WTC11 (cell line): ENCODE data around the gene NRG3. TPM values are rescaled to one million over a fixed set of nuclear protein-coding genes. Genes with fewer than 3 reads are reported as not detected.

Source experiments
- ATAC-seq: fragments of 200-7000 bp; cut with Tn5 transposase; 2 replicates; pipeline ENCODE4 v1.10.0; 2021; ENCODE audit warnings: mild to moderate bottlenecking, moderate library complexity
- CTCF ChIA-PET: fragments of 300-600 bp; sonication (Branson Sonifier 250); formaldehyde crosslinking; loops from one replicate; lab custom pipeline; 2021; ENCODE audit warnings: antibody characterized with exemption; lab: Charles Lee
- POLR2A ChIA-PET: fragments of 350-600 bp; sonication (Branson Sonifier 250); formaldehyde crosslinking; loops from one replicate; lab custom pipeline; 2021; ENCODE audit warnings: antibody characterized with exemption; lab: Charles Lee
- DNase-seq: peaks from one replicate; pipeline ENCODE4 v3.0.0; 2021; ENCODE audit warnings: low spot score
- H3K27ac Mint-ChIP-seq: 2 replicates; pipeline ENCODE4 v1.8.0; 2021; ENCODE audit warnings: mixed read lengths
- H3K27me3 Mint-ChIP-seq: 2 replicates; pipeline ENCODE4 v1.8.0; 2021; ENCODE audit warnings: low read depth, mild to moderate bottlenecking, moderate library complexity, mixed read lengths
- H3K36me3 Mint-ChIP-seq: 2 replicates; pipeline ENCODE4 v1.8.0; 2021; ENCODE audit warnings: mixed read lengths
- H3K4me1 Mint-ChIP-seq: 2 replicates; pipeline ENCODE4 v1.8.0; 2022; ENCODE audit warnings: mixed read lengths
- H3K4me3 Mint-ChIP-seq: 2 replicates; pipeline ENCODE4 v1.8.0; 2021; ENCODE audit warnings: mild to moderate bottlenecking, moderate library complexity, mixed read lengths
- H3K9me3 Mint-ChIP-seq: 2 replicates; pipeline ENCODE4 v1.8.0; 2021; ENCODE audit warnings: mixed read lengths
- CBFB ChIP-seq: sonication (generic); formaldehyde crosslinking; IDR thresholded peaks from 2 replicates; pipeline ENCODE4 v1.8.1; 2022; ENCODE audit warnings: mild to moderate bottlenecking, low read depth, missing genetic modification reagents
- ELF4 ChIP-seq: sonication (generic); formaldehyde crosslinking; IDR thresholded peaks from 2 replicates; pipeline ENCODE4 v1.8.1; 2022; ENCODE audit warnings: low read depth, mild to moderate bottlenecking, moderate library complexity, missing genetic modification reagents
- FOXJ3 ChIP-seq: sonication (generic); formaldehyde crosslinking; IDR thresholded peaks from 2 replicates; pipeline ENCODE4 v1.9.0; 2021; ENCODE audit warnings: missing genetic modification reagents, mild to moderate bottlenecking, borderline replicate concordance
- FOXK1 ChIP-seq: sonication (generic); formaldehyde crosslinking; IDR thresholded peaks from 2 replicates; pipeline ENCODE4 v1.8.0; 2022; ENCODE audit warnings: mild to moderate bottlenecking, moderate library complexity, missing genetic modification reagents
- FOXP1 ChIP-seq: sonication (generic); formaldehyde crosslinking; IDR thresholded peaks from 2 replicates; pipeline ENCODE4 v1.8.0; 2022; ENCODE audit warnings: missing genetic modification reagents, mild to moderate bottlenecking, moderate library complexity, borderline replicate concordance
- JUN ChIP-seq: sonication (generic); formaldehyde crosslinking; IDR thresholded peaks from 2 replicates; pipeline ENCODE4 v1.8.0; 2023; ENCODE audit warnings: mild to moderate bottlenecking, missing genetic modification reagents
- MYBL2 ChIP-seq: sonication (generic); formaldehyde crosslinking; IDR thresholded peaks from 2 replicates; pipeline ENCODE4 v1.8.1; 2023; ENCODE audit warnings: mild to moderate bottlenecking, moderate library complexity, missing genetic modification reagents
- NFYB ChIP-seq: sonication (generic); formaldehyde crosslinking; conservative IDR thresholded peaks from 2 replicates; pipeline ENCODE4 v1.8.0; 2022; ENCODE audit warnings: low read depth, missing genetic modification reagents
- OVOL2 ChIP-seq: fragments of 250-450 bp; sonication (Bioruptor Pico); IDR thresholded peaks from 2 replicates; pipeline ENCODE4 v1.9.0; 2021; ENCODE audit warnings: mild to moderate bottlenecking, borderline replicate concordance
- PRRX2 ChIP-seq: fragments of 250-450 bp; sonication (Bioruptor Pico); IDR thresholded peaks from 2 replicates; pipeline ENCODE4 v1.8.0; 2021; ENCODE audit warnings: mild to moderate bottlenecking
- RELA ChIP-seq: sonication (generic); formaldehyde crosslinking; IDR thresholded peaks from 2 replicates; pipeline ENCODE4 v1.8.1; 2022; ENCODE audit warnings: missing genetic modification reagents, mild to moderate bottlenecking, borderline replicate concordance
- TEAD4 ChIP-seq: sonication (generic); formaldehyde crosslinking; IDR thresholded peaks from 2 replicates; pipeline ENCODE4 v1.8.0; 2022; ENCODE audit warnings: mild to moderate bottlenecking, missing genetic modification reagents
- TP53 ChIP-seq: sonication (generic); formaldehyde crosslinking; IDR thresholded peaks from 2 replicates; pipeline ENCODE4 v1.8.1; 2023; ENCODE audit warnings: mild to moderate bottlenecking, missing genetic modification reagents
- ZBTB21 ChIP-seq: sonication (generic); formaldehyde crosslinking; IDR thresholded peaks from 2 replicates; pipeline ENCODE4 v1.8.1; 2023; ENCODE audit warnings: mild to moderate bottlenecking, missing genetic modification reagents, borderline replicate concordance
- ZNF219 ChIP-seq: sonication (generic); formaldehyde crosslinking; IDR thresholded peaks from 2 replicates; pipeline ENCODE4 v1.8.0; 2023; ENCODE audit warnings: missing genetic modification reagents, mild to moderate bottlenecking, borderline replicate concordance
- ZNF263 ChIP-seq: sonication (generic); formaldehyde crosslinking; IDR thresholded peaks from 2 replicates; pipeline ENCODE4 v1.8.1; 2022; ENCODE audit warnings: low read depth, mild to moderate bottlenecking, moderate library complexity, missing genetic modification reagents
- total RNA-seq: library from RNA; stranded (reverse); gene quantifications from 3 replicates; pipeline ENCODE4 v1.2.3, GENCODE V29; 2021
- TF ChIP-seq, protein P1 (sequence below): sonication (generic); formaldehyde crosslinking; IDR thresholded peaks from 2 replicates; pipeline ENCODE4 v1.8.0; 2023; ENCODE audit warnings: missing genetic modification reagents, mild to moderate bottlenecking, borderline replicate concordance
- TF ChIP-seq, protein P2 (sequence below): fragments of 200-600 bp; IDR thresholded peaks from 2 replicates; pipeline ENCODE4 v1.8.0; 2022; ENCODE audit warnings: antibody characterized with exemption
- TF ChIP-seq, protein P3 (sequence below): fragments of 250-450 bp; sonication (Bioruptor Pico); IDR thresholded peaks from 2 replicates; pipeline ENCODE4 v1.9.0; 2021; ENCODE audit warnings: mild to moderate bottlenecking, borderline replicate concordance

The NRG3 gene
- total RNA-seq, 1 experiment from 2014 or later, result 7.0 TPM

DNA sequence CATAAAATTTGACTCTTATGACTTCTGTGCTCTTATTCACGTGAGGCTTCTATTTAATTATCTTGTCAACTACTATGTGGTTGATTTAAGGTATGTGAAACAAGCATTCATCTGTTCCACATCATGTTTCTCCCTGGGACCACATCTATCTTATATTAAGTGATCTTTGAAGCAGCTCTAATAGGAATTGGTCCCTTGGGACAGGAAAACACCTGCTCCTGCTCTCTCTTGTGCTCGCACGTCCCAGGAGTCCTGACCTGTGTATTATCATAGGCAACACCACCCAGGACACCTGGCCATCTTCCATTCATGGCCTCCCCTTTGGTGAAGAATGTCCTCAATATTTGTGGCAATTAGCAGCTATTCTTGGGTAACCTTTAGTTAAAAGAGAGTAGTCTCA is 269.2 kb downstream of the NRG3 start (continued):
- TF ChIP-seq, protein P1, sequence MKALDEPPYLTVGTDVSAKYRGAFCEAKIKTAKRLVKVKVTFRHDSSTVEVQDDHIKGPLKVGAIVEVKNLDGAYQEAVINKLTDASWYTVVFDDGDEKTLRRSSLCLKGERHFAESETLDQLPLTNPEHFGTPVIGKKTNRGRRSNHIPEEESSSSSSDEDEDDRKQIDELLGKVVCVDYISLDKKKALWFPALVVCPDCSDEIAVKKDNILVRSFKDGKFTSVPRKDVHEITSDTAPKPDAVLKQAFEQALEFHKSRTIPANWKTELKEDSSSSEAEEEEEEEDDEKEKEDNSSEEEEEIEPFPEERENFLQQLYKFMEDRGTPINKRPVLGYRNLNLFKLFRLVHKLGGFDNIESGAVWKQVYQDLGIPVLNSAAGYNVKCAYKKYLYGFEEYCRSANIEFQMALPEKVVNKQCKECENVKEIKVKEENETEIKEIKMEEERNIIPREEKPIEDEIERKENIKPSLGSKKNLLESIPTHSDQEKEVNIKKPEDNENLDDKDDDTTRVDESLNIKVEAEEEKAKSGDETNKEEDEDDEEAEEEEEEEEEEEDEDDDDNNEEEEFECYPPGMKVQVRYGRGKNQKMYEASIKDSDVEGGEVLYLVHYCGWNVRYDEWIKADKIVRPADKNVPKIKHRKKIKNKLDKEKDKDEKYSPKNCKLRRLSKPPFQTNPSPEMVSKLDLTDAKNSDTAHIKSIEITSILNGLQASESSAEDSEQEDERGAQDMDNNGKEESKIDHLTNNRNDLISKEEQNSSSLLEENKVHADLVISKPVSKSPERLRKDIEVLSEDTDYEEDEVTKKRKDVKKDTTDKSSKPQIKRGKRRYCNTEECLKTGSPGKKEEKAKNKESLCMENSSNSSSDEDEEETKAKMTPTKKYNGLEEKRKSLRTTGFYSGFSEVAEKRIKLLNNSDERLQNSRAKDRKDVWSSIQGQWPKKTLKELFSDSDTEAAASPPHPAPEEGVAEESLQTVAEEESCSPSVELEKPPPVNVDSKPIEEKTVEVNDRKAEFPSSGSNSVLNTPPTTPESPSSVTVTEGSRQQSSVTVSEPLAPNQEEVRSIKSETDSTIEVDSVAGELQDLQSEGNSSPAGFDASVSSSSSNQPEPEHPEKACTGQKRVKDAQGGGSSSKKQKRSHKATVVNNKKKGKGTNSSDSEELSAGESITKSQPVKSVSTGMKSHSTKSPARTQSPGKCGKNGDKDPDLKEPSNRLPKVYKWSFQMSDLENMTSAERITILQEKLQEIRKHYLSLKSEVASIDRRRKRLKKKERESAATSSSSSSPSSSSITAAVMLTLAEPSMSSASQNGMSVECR (CRISPR knock-in tag), result no peak
- TF ChIP-seq ZNF263 (CRISPR knock-in tag) (no peak), FOXP1 (no peak), FOXK1 (no peak), ZNF219 (CRISPR knock-in tag) (no peak), CBFB (no peak)

DNA sequence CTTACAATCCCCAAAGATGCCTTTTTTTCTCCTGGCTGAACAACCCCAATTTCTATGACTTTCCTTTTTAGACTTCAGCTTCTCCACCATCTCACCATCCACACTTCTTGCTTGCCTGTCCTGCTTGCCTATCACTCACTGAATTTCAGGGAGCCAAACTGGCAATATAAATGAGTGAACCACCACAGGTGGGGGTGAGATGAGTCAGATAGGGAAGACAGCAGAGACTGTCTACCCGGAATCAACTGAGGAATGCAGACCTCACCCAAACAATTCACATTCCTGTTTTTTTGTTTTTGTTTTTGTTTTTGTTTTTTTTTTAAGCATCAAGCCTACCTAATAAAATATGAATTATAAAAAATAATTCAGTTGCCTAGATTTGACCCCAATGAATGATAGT is 273.8 kb downstream of the NRG3 start:
- Mint-ChIP-seq H3K27ac (no peak overlapping the region), H3K4me3 (no peak overlapping the region)
- TF ChIP-seq TP53, result no peak
- TF ChIP-seq OVOL2 (CRISPR knock-in tag), result no peak
- no peak for TF ChIP-seq ELF4 (CRISPR knock-in tag)
- no peak for TF ChIP-seq PRRX2 (CRISPR knock-in tag)
- TF ChIP-seq TEAD4 (CRISPR knock-in tag), result no peak
- no peak for TF ChIP-seq JUN (CRISPR knock-in tag)
- TF ChIP-seq, protein P1 (CRISPR knock-in tag), result no peak
- TF ChIP-seq ZNF219 (CRISPR knock-in tag), result no peak
- no peak for TF ChIP-seq RELA (CRISPR knock-in tag)

DNA sequence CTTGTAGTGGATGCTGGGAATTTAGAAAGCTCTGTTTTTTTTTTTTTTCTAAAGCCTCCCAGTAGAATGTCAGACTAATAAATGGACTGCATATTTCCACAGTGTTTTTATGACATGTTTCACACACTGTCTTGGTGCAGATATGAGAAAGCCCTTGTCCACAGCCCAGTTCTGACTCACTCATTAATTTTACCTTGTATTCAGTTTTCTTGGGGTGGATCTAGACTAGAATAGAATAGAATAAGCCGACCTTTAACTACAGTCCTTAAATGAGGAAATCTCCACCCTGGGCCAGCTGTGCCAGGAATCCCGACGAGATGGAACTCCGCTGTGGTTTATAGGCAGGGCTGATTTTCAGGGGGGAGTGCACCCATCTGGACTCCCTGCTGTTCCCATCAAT is 274.7 kb downstream of the NRG3 start:
- Mint-ChIP-seq H3K9me3 (no peaks in the 10 kb centered on the region), H3K4me1 (peaks cover 27% of the 10 kb centered on the region), H3K27me3 (no peaks in the 10 kb centered on the region), H3K36me3 (no peaks in the 10 kb centered on the region), H3K27ac (no peak overlapping the region; the same call in 1 of the 2 replicates), H3K4me3 (no peak overlapping the region)
- ATAC-seq (peak; percentile 4; the same call in 1 of the 2 replicates), DNase-seq (no peak)
- ChIA-PET CTCF (interaction anchor here (0.6 to 2.1 kb wide), 33 partner anchors 10 to 1073 kb away, joined by 3 to 11 read pairs (median 4); no protein-coding TSS in a partner anchor), POLR2A (interaction anchor here (0.7 to 1.1 kb wide), 4 partner anchors 10 to 226 kb away, joined by 3 to 5 read pairs (median 4); no protein-coding TSS in a partner anchor)
- TF ChIP-seq NFYB (CRISPR knock-in tag), result no peak
- no peak for TF ChIP-seq ZBTB21
- TF ChIP-seq MYBL2 (CRISPR knock-in tag), result no peak
- TF ChIP-seq, protein P2, sequence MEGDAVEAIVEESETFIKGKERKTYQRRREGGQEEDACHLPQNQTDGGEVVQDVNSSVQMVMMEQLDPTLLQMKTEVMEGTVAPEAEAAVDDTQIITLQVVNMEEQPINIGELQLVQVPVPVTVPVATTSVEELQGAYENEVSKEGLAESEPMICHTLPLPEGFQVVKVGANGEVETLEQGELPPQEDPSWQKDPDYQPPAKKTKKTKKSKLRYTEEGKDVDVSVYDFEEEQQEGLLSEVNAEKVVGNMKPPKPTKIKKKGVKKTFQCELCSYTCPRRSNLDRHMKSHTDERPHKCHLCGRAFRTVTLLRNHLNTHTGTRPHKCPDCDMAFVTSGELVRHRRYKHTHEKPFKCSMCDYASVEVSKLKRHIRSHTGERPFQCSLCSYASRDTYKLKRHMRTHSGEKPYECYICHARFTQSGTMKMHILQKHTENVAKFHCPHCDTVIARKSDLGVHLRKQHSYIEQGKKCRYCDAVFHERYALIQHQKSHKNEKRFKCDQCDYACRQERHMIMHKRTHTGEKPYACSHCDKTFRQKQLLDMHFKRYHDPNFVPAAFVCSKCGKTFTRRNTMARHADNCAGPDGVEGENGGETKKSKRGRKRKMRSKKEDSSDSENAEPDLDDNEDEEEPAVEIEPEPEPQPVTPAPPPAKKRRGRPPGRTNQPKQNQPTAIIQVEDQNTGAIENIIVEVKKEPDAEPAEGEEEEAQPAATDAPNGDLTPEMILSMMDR, result no peak
- TF ChIP-seq, protein P3, sequence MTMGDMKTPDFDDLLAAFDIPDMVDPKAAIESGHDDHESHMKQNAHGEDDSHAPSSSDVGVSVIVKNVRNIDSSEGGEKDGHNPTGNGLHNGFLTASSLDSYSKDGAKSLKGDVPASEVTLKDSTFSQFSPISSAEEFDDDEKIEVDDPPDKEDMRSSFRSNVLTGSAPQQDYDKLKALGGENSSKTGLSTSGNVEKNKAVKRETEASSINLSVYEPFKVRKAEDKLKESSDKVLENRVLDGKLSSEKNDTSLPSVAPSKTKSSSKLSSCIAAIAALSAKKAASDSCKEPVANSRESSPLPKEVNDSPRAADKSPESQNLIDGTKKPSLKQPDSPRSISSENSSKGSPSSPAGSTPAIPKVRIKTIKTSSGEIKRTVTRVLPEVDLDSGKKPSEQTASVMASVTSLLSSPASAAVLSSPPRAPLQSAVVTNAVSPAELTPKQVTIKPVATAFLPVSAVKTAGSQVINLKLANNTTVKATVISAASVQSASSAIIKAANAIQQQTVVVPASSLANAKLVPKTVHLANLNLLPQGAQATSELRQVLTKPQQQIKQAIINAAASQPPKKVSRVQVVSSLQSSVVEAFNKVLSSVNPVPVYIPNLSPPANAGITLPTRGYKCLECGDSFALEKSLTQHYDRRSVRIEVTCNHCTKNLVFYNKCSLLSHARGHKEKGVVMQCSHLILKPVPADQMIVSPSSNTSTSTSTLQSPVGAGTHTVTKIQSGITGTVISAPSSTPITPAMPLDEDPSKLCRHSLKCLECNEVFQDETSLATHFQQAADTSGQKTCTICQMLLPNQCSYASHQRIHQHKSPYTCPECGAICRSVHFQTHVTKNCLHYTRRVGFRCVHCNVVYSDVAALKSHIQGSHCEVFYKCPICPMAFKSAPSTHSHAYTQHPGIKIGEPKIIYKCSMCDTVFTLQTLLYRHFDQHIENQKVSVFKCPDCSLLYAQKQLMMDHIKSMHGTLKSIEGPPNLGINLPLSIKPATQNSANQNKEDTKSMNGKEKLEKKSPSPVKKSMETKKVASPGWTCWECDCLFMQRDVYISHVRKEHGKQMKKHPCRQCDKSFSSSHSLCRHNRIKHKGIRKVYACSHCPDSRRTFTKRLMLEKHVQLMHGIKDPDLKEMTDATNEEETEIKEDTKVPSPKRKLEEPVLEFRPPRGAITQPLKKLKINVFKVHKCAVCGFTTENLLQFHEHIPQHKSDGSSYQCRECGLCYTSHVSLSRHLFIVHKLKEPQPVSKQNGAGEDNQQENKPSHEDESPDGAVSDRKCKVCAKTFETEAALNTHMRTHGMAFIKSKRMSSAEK (CRISPR knock-in tag), result no peak
- no peak for TF ChIP-seq FOXJ3

More for the DNA sequence above, 273.8 kb downstream of the NRG3 start:
- POLR2A ChIA-PET, result no interaction called here
- Mint-ChIP-seq H3K27me3 (no peaks in the 10 kb centered on the region), H3K36me3 (no peaks in the 10 kb centered on the region), H3K9me3 (no peaks in the 10 kb centered on the region), H3K4me1 (peaks cover 24% of the 10 kb centered on the region)
- no peak for DNase-seq
- ATAC-seq, result peak; percentile 19; the same call in 1 of the 2 replicates
- CTCF ChIA-PET, result interaction anchor here (0.7 to 0.8 kb wide), 3 partner anchors 15 to 821 kb away, joined by 3 to 4 read pairs (median 3); no protein-coding TSS in a partner anchor
